ENCODE data around the gene RASAL2. TPM values are rescaled to one million over a fixed set of nuclear protein-coding genes. Genes with fewer than 3 reads are reported as not detected.

The RASAL2 gene
- polyA plus RNA-seq, 1 experiment, result 27.7 TPM

- no peak for DNase-seq (ENCODE audit: low read depth)
- TF ChIP-seq, protein P1, sequence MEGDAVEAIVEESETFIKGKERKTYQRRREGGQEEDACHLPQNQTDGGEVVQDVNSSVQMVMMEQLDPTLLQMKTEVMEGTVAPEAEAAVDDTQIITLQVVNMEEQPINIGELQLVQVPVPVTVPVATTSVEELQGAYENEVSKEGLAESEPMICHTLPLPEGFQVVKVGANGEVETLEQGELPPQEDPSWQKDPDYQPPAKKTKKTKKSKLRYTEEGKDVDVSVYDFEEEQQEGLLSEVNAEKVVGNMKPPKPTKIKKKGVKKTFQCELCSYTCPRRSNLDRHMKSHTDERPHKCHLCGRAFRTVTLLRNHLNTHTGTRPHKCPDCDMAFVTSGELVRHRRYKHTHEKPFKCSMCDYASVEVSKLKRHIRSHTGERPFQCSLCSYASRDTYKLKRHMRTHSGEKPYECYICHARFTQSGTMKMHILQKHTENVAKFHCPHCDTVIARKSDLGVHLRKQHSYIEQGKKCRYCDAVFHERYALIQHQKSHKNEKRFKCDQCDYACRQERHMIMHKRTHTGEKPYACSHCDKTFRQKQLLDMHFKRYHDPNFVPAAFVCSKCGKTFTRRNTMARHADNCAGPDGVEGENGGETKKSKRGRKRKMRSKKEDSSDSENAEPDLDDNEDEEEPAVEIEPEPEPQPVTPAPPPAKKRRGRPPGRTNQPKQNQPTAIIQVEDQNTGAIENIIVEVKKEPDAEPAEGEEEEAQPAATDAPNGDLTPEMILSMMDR (IDR thresholded peaks at IDR 0.05; ENCODE audit: insufficient read depth, low read depth, low read length), result no peak
- Histone ChIP-seq H3K36me3 (ENCODE audit: control insufficient read depth, insufficient read depth, low read length) (no peaks in the 10 kb centered on the region), H3K27me3 (ENCODE audit: control insufficient read depth, insufficient read depth, low read length) (no peaks in the 10 kb centered on the region; the same call in 1 of the 2 replicates), H3K4me3 (ENCODE audit: low read depth, low read length) (no peak within 1 kb of the TSS)
- CTCF ChIA-PET, result interaction anchor here (1.0 to 10.4 kb wide), 3 partner anchors 9 to 200 kb away, joined by 3 to 91 read pairs (median 3); no protein-coding TSS in a partner anchor
- POLR2A ChIA-PET, result no interaction called here
Observed at GRCh38 chr1:178512566-178513277, 418.8 kb downstream of the RASAL2 start, which contains the start of gene TEX35. Gene TEX35, plus strand, starts transcription at chr1:178513109. Its CDS starts 80 bp downstream, at chr1:178513189.

GRCh38 chr1:178513278-178513983 lies 419.5 kb downstream of the RASAL2 start:
- H3K27me3 ChIP-seq (ENCODE audit: control insufficient read depth, insufficient read depth, low read length), result no peaks in the 10 kb centered on the region; the same call in 1 of the 2 replicates
- H3K4me3 ChIP-seq (ENCODE audit: low read depth, low read length), result no peak overlapping the region
- TF ChIP-seq, protein P1 (IDR thresholded peaks at IDR 0.05; ENCODE audit: insufficient read depth, low read depth, low read length), result peak; percentile 8; the same call in 1 of the 2 replicates
- CTCF ChIA-PET, result interaction anchor here (0.5 to 10.4 kb wide), 5 partner anchors 9 to 434 kb away, joined by 3 to 91 read pairs (median 3); no protein-coding TSS in a partner anchor
- POLR2A ChIA-PET, result no interaction called here
- no peak for DNase-seq (ENCODE audit: low read depth)
- H3K36me3 ChIP-seq (ENCODE audit: control insufficient read depth, insufficient read depth, low read length), result no peaks in the 10 kb centered on the region

DNA sequence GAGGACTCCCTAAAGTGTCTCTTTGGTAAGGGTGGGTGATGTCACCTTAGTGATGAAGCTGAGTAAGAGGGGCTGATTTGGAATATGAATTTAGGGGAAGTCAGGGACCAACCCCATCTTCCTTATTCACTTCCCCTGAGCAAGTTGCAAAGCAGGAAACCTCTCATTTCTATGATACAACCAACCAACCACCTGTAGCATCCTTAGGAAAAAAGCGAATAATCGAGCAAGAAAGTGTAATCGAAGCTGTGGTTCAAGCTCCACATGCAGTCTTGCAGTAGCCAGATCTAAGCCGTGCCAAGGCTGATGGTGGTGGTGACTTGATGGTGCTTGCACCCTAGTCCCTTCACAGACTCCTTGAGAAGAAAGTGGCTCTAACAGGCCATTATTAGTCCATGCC lies 422.2 kb downstream of the RASAL2 start:
- Histone ChIP-seq H3K27me3 (ENCODE audit: control insufficient read depth, insufficient read depth, low read length) (peaks cover 2% of the 10 kb centered on the region), H3K4me3 (ENCODE audit: low read depth, low read length) (no peak overlapping the region), H3K36me3 (ENCODE audit: control insufficient read depth, insufficient read depth, low read length) (no peaks in the 10 kb centered on the region)
- TF ChIP-seq, protein P1 (IDR thresholded peaks at IDR 0.05; ENCODE audit: insufficient read depth, low read depth, low read length), result no peak
- no peak for DNase-seq (ENCODE audit: low read depth)
- ChIA-PET POLR2A (no interaction called here), CTCF (interaction anchor here (0.9 to 10.4 kb wide), 4 partner anchors 15 to 605 kb away, joined by 3 to 91 read pairs (median 4); no protein-coding TSS in a partner anchor)

- POLR2A ChIA-PET, result no interaction called here
Observed at GRCh38 chr1:178518894-178519293, 425.0 kb downstream of the RASAL2 start.

More at GRCh38 chr1:178518894-178519293, 425.0 kb downstream of the RASAL2 start:
- no peak for DNase-seq (ENCODE audit: low read depth)
- H3K4me3 ChIP-seq (ENCODE audit: low read depth, low read length), result no peak overlapping the region
- TF ChIP-seq, protein P1 (IDR thresholded peaks at IDR 0.05; ENCODE audit: insufficient read depth, low read depth, low read length), result no peak
- CTCF ChIA-PET, result interaction anchor here (0.6 to 10.4 kb wide), 4 partner anchors 10 to 428 kb away, joined by 3 to 91 read pairs (median 4); no protein-coding TSS in a partner anchor
- H3K36me3 ChIP-seq (ENCODE audit: control insufficient read depth, insufficient read depth, low read length), result no peaks in the 10 kb centered on the region
- H3K27me3 ChIP-seq (ENCODE audit: control insufficient read depth, insufficient read depth, low read length), result peaks cover 2% of the 10 kb centered on the region
